Endothelial cell of umbilical vein (primary cell): Measurements from ENCODE around the gene TTLL11. TPM values are rescaled to one million over a fixed set of nuclear protein-coding genes. Genes with fewer than 3 reads are reported as not detected.

Experiments used
- BruUV-seq: library from RNA; stranded (reverse); fragments of 400-500 nt; replicated peaks from 2 replicates; lab custom pipeline; 2021; lab: Mats Ljungman, UMichigan
- CTCF ChIA-PET: fragments of 300-600, 350-600 bp; sonication (Branson Sonifier 250); formaldehyde crosslinking; loops from one replicate; lab custom pipeline; 2021; ENCODE audit warnings: antibody characterized with exemption, inconsistent platforms; lab: Charles Lee
- POLR2A ChIA-PET: fragments of 300-600, 350-600 bp; sonication (Branson Sonifier 250); formaldehyde crosslinking; loops from one replicate; lab custom pipeline; 2021; ENCODE audit warnings: antibody characterized with exemption, inconsistent platforms; lab: Charles Lee
- DNase-seq: peaks from one replicate; pipeline ENCODE4 v3.0.0-alpha.2; 2011; ENCODE audit warnings: low read depth, low spot score
- FAIRE-seq: peaks from 2 replicates; lab custom pipeline; 2011; peaks lifted over from hg19 to GRCh38; lab: Jason Lieb, UNC
- H2AFZ ChIP-seq: 2 replicates; pipeline ENCODE4 v1.6.0; 2012; ENCODE audit warnings: low read depth, low read length, control low read depth, inconsistent platforms
- H3K27ac ChIP-seq: 2 replicates; pipeline ENCODE4 v1.5.1; 2011; ENCODE audit warnings: low read depth, mild to moderate bottlenecking, control low read depth, low read length, moderate library complexity; ENCODE audit not compliant: insufficient read depth
- H3K27me3 ChIP-seq, 2 experiments: 2 replicates each; pipeline versions ENCODE4 v1.6.0 to v1.6.1; 2011; ENCODE audit warnings: low read length in 2 of 2, mixed read lengths in 1 of 2; ENCODE audit not compliant: control insufficient read depth in 2 of 2, insufficient read depth in 2 of 2
- H3K36me3 ChIP-seq, 2 experiments: 2 replicates in 1 of 2; 3 replicates in 1 of 2; pipeline ENCODE4 v1.5.1; 2011; ENCODE audit warnings: low read length in 2 of 2, mild to moderate bottlenecking in 1 of 2, moderate library complexity in 1 of 2; ENCODE audit not compliant: control insufficient read depth in 2 of 2, insufficient read depth in 2 of 2; ENCODE audit errors: extremely low read depth in 1 of 2
- H3K4me1 ChIP-seq: 3 replicates; pipeline ENCODE4 v1.5.1; 2011; ENCODE audit warnings: mild to moderate bottlenecking, low read length; ENCODE audit not compliant: control insufficient read depth, insufficient read depth; ENCODE audit errors: extremely low read depth
- H3K4me2 ChIP-seq: 2 replicates; pipeline ENCODE4 v1.6.1; 2011; ENCODE audit warnings: low read length, control low read depth, mixed read lengths; ENCODE audit not compliant: insufficient read depth
- H3K4me3 ChIP-seq, 3 experiments: fragments of 200-600 bp in 1 of 3; sonication (generic), shearing (Covaris generic) in 1 of 3; replicated peaks in 1 of 3; 2 replicates each; pipeline ENCODE4 v1.5.1; 2011 to 2016; ENCODE audit warnings: control low read depth in 3 of 3, low read length in 3 of 3, mild to moderate bottlenecking in 2 of 3, inconsistent platforms in 1 of 3, low read depth in 1 of 3, moderate library complexity in 1 of 3; ENCODE audit not compliant: insufficient read depth in 1 of 3
- H3K79me2 ChIP-seq: 2 replicates; pipeline ENCODE4 v1.6.0; 2012; ENCODE audit warnings: low read length, inconsistent platforms; ENCODE audit not compliant: control insufficient read depth, insufficient read depth
- H3K9ac ChIP-seq: replicated peaks from 2 replicates; pipeline ENCODE3; 2011; ENCODE audit warnings: low read length, control low read depth; ENCODE audit not compliant: insufficient read depth; ENCODE audit errors: extremely low read depth
- H3K9me1 ChIP-seq: replicated peaks from 3 replicates; pipeline ENCODE4 v1.6.0; 2011; ENCODE audit warnings: mild to moderate bottlenecking, low read length; ENCODE audit not compliant: control insufficient read depth, insufficient read depth; ENCODE audit errors: extremely low read depth
- H3K9me3 ChIP-seq: replicated peaks from 2 replicates; pipeline ENCODE4 v1.5.1; 2012; ENCODE audit warnings: low read length, inconsistent platforms; ENCODE audit not compliant: control insufficient read depth, insufficient read depth
- H4K20me1 ChIP-seq: replicated peaks from 2 replicates; pipeline ENCODE3; 2011; ENCODE audit warnings: mild to moderate bottlenecking, low read length; ENCODE audit not compliant: control insufficient read depth, insufficient read depth; ENCODE audit errors: extremely low read depth
- EZH2 ChIP-seq: IDR thresholded peaks from 2 replicates; pipeline ENCODE4 v1.6.1; 2012; ENCODE audit warnings: borderline replicate concordance, low read depth, mild to moderate bottlenecking, moderate library complexity, low read length, inconsistent platforms; ENCODE audit not compliant: severe bottlenecking
- GATA2 ChIP-seq: IDR thresholded peaks from 2 replicates; pipeline ENCODE4 v1.7.0; 2011; ENCODE audit warnings: low read depth, mild to moderate bottlenecking, moderate library complexity, mixed read lengths, low read length; ENCODE audit not compliant: insufficient read length, insufficient read depth
- JUN ChIP-seq: IDR thresholded peaks from 2 replicates; pipeline ENCODE4 v1.6.1; 2011; ENCODE audit warnings: borderline replicate concordance, low read depth; ENCODE audit not compliant: insufficient read length, insufficient read depth
- MYC ChIP-seq: IDR thresholded peaks from one replicate; pipeline ENCODE4 v1.6.1; 2011; ENCODE audit warnings: mild to moderate bottlenecking, low read depth, low read length
- POLR2A ChIP-seq: IDR thresholded peaks from 2 replicates; pipeline ENCODE4 v1.6.1; 2012; ENCODE audit warnings: low read depth, mild to moderate bottlenecking, control low read depth, low read length
- dilution Hi-C: fragments of 300-500 bp; cut with MboI; formaldehyde crosslinking; loops from one replicate; pipeline ENCODE4 v1.15.0; 2019; ENCODE audit warnings: low sequenced_read_pairs; ENCODE audit not compliant: extremely low pct_ligation_motif_present
- intact Hi-C: fragments of 100-400 bp; cut with micrococcal nuclease; formaldehyde crosslinking; loops from one replicate; pipeline ENCODE4 v1.10.0; 2022
- polyA plus RNA-seq, 4 experiments: library from polyadenylated mRNA; depleted of rRNA in 3 of 4; stranded (reverse) in 3 of 4; unstranded in 1 of 4; fragments of >200 nt; gene quantifications; 2 replicates each; pipeline versions ENCODE4 v1.2.1 to v1.2.3, GENCODE V29; 2011 to 2012; ENCODE audit warnings: missing spikeins in 1 of 4
- total RNA-seq: library from RNA; stranded (reverse); gene quantifications from 2 replicates; pipeline ENCODE4 v1.2.3, GENCODE V29; 2021
- TF ChIP-seq, protein P1 (sequence below), 2 donors: IDR thresholded peaks; 1 replicate in 1 of 2; 2 replicates in 1 of 2; pipeline ENCODE4 v1.5.1; 2011; ENCODE audit warnings: low read length in 2 of 2, mild to moderate bottlenecking in 2 of 2, moderate library complexity in 2 of 2, control low read depth in 1 of 2, inconsistent platforms in 1 of 2, low read depth in 1 of 2; ENCODE audit not compliant: insufficient read depth in 1 of 2; ENCODE audit errors: extremely low read depth in 1 of 2

Gene TTLL11
- total and polyA plus RNA-seq, 2 donors (not counting 3 experiments of a cell fraction or from before 2014, with no cell fraction given): 4.9 to 5.1 TPM

DNA sequence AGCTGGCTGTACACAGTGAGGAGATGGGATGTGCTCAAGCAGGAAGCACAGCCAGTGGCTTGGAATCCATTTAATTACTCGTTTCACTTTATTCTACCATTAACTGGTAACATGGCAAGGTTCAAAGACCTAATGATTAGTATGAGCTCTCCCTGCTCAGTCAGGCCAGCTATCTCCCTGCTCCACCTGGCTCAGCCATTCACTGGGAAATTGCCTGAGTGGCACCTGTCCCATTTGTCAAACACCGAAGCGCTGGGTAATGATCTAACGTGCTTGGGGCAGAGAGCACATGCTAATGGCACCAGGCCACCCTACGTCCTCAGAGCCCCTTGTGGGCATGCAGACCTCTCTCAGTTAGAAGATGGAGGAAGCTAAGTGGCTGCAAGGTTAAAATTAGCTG lies 162.2 kb downstream of the TTLL11 start:
- Histone ChIP-seq H3K4me3 (no peak overlapping the region), H3K79me2 (no peaks in the 10 kb centered on the region), H3K4me1 (no peaks in the 10 kb centered on the region), H3K9me1 (no peaks in the 10 kb centered on the region), H3K27ac (no peak overlapping the region), H3K9ac (no peak overlapping the region), H2AFZ (no peak overlapping the region), H3K27me3 (no peaks in the 10 kb centered on the region), H3K4me2 (no peak overlapping the region), H3K9me3 (no peaks in the 10 kb centered on the region), H3K36me3 (no peaks in the 10 kb centered on the region), H4K20me1 (no peaks in the 10 kb centered on the region)
- POLR2A ChIA-PET: no interaction called here
- intact Hi-C loops (no loop called here), dilution Hi-C loops (no loop called here)
- BruUV-seq: no TSS peak
- TF ChIP-seq MYC (no peak), POLR2A (no peak), GATA2 (no peak), EZH2 (no peak), JUN (no peak)
- DNase-seq (no peak), FAIRE-seq (no peak)
- CTCF ChIA-PET: interaction anchor here (0.6 to 2.4 kb wide), 16 partner anchors 9 to 385 kb away, joined by 3 to 16 read pairs (median 4); no protein-coding TSS in a partner anchor

DNA sequence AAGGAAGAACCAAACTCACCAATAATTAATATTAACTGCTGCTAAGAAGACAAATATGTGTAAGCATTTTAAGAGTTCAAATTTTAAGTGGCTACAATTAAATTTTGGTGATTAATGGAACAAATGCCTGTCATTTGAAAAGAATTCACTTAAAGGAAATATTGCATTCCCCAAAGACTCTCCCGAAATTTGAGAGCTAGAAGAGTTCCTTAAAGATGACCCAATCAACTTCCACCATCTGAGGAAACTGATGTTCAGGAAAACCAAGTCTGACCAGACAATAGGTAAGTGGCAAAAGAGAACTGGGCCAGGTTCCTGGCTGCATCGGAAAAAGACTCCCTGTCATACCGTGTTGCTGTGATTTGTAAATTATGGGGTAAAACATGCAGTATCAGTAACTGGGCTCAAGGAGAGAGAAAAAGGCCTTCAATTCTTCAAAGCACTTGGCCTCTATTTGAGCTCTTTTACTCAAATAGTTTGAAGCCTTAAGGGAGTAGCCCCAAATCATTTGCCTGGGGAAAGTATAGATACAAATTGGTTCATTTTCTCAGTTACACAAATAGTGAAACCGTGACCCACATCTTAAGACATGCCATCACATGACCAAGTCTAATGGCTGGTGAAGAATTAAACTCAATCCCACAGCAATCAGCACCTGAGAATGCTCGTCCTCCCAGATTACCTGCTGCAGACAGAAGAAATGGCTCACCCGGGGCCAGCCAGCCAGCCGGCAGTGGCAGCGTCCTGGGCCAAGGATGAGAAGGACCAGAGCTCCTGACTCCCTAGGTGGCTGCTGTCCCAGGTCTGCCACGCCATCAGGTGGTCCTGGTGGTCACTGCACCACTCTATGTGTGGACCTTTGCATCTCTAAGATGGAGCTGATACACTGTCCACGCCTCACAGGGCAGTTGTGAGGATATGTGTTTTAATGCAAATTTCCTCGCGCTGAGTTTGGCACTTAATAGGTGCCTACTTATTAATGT lies 162.9 kb downstream of the TTLL11 start:
- POLR2A ChIA-PET: no interaction called here
- H4K20me1 ChIP-seq: no peaks in the 10 kb centered on the region
- no peaks in the 10 kb centered on the region for H3K79me2 ChIP-seq
- no peak overlapping the region for H3K4me2 ChIP-seq
- H3K9me3 ChIP-seq: no peaks in the 10 kb centered on the region
- H3K9me1 ChIP-seq: no peaks in the 10 kb centered on the region
- dilution Hi-C loops: no loop called here
- no peaks in the 10 kb centered on the region for H3K36me3 ChIP-seq
- BruUV-seq: no TSS peak
- H3K27ac ChIP-seq: no peak overlapping the region
- no peaks in the 10 kb centered on the region for H3K27me3 ChIP-seq
- no peak overlapping the region for H3K4me3 ChIP-seq
- H3K4me1 ChIP-seq: no peaks in the 10 kb centered on the region
- no peak overlapping the region for H2AFZ ChIP-seq
- no peak overlapping the region for H3K9ac ChIP-seq
- TF ChIP-seq MYC: no peak
- TF ChIP-seq, protein P1, sequence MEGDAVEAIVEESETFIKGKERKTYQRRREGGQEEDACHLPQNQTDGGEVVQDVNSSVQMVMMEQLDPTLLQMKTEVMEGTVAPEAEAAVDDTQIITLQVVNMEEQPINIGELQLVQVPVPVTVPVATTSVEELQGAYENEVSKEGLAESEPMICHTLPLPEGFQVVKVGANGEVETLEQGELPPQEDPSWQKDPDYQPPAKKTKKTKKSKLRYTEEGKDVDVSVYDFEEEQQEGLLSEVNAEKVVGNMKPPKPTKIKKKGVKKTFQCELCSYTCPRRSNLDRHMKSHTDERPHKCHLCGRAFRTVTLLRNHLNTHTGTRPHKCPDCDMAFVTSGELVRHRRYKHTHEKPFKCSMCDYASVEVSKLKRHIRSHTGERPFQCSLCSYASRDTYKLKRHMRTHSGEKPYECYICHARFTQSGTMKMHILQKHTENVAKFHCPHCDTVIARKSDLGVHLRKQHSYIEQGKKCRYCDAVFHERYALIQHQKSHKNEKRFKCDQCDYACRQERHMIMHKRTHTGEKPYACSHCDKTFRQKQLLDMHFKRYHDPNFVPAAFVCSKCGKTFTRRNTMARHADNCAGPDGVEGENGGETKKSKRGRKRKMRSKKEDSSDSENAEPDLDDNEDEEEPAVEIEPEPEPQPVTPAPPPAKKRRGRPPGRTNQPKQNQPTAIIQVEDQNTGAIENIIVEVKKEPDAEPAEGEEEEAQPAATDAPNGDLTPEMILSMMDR (IDR thresholded peaks at IDR 0.05; ENCODE audit: extremely low read depth in 1 of 2, insufficient read depth in 1 of 2, low read depth in 1 of 2, low read length in 2 of 2): peak; percentile 18 to 45
- CTCF ChIA-PET: interaction anchor here (0.6 to 2.4 kb wide), 17 partner anchors 9 to 384 kb away, joined by 3 to 16 read pairs (median 4); no protein-coding TSS in a partner anchor
- intact Hi-C loops: no loop called here
- FAIRE-seq (no peak), DNase-seq (peak; percentile 28)
